ENCODE data around the gene OLA1.

The OLA1 gene

DNA sequence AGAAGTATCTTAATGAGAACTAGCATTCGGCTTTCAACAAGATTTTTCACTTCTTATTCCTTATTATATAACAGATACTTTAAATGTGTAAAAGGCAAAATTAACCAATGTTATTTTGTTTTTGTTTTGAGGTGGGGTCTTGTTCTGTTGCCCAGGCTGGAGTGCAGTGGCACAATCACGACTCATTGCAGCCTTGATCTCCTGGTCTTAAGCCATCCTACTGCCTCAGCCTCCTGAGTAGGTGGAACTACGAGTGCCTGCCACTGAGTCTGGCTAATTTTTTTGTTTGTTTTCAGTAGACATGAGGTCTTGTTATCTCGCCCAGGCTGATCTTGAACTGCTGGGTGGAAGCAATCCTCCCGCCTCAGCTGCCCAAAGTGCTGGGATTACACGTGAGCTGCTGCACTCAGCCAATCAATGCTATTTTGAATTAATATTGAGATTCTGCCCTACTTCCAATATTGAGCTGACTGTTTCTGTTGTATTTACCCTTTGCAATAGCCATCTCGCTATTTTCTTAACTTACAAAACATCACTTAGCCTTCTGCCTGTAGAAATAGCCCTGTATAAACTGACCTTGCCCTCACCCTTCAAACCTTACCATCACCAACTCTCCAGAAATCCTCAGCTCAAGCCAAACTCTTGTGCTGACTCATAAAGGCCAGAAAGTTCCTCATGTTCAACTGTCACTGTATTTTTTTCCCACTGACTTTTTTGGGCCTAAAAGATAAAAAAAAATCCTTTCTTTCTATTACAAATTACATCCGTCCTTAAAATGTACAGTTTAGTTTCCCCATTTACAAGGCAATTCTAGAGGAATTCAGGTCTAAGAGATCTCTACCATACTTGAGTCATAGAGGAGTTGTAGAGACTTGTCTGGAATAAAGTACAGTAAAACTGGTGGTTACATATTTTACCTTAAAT is 94.3 kb downstream of the OLA1 start:
- no peak overlapping the region for H3K9ac ChIP-seq (ENCODE audit: low read length)
- H3K9me2 ChIP-seq (replicated peaks; ENCODE audit: insufficient read depth, low read length) = no peaks in the 10 kb centered on the region
- no peak overlapping the region for H3K4me2 ChIP-seq (ENCODE audit: low read depth, low read length, poor library complexity, severe bottlenecking)
- no peaks in the 10 kb centered on the region for H3F3A ChIP-seq (ENCODE audit: insufficient read depth)
- no peak overlapping the region for H3K4me3 ChIP-seq (ENCODE audit: insufficient read depth, low read length, poor library complexity, severe bottlenecking)
- H3K27ac ChIP-seq (ENCODE audit: low read depth, low read length) = no peak overlapping the region
- peaks cover 3% of the 10 kb centered on the region; the same call in 1 of the 2 replicates for H3K79me2 ChIP-seq (ENCODE audit: insufficient read depth, low read length)
- no peaks in the 10 kb centered on the region for H3K9me3 ChIP-seq (ENCODE audit: insufficient read depth, low read length)
- H2AFZ ChIP-seq (ENCODE audit: low read depth, low read length, severe bottlenecking) = no peak overlapping the region
- TF ChIP-seq EZH2phosphoT487 (conservative IDR thresholded peaks at IDR 0.05; ENCODE audit: low read length) = no peak
- TF ChIP-seq, protein P1, sequence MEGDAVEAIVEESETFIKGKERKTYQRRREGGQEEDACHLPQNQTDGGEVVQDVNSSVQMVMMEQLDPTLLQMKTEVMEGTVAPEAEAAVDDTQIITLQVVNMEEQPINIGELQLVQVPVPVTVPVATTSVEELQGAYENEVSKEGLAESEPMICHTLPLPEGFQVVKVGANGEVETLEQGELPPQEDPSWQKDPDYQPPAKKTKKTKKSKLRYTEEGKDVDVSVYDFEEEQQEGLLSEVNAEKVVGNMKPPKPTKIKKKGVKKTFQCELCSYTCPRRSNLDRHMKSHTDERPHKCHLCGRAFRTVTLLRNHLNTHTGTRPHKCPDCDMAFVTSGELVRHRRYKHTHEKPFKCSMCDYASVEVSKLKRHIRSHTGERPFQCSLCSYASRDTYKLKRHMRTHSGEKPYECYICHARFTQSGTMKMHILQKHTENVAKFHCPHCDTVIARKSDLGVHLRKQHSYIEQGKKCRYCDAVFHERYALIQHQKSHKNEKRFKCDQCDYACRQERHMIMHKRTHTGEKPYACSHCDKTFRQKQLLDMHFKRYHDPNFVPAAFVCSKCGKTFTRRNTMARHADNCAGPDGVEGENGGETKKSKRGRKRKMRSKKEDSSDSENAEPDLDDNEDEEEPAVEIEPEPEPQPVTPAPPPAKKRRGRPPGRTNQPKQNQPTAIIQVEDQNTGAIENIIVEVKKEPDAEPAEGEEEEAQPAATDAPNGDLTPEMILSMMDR (IDR thresholded peaks at IDR 0.05; ENCODE audit: insufficient read depth, low read length, poor library complexity, severe bottlenecking) = no peak
- no peaks in the 10 kb centered on the region for H4K20me1 ChIP-seq (ENCODE audit: low read depth, low read length)
- H3K27me3 ChIP-seq (ENCODE audit: low read length) = no peaks in the 10 kb centered on the region
- no peaks in the 10 kb centered on the region for H3K36me3 ChIP-seq (ENCODE audit: low read length)

DNA sequence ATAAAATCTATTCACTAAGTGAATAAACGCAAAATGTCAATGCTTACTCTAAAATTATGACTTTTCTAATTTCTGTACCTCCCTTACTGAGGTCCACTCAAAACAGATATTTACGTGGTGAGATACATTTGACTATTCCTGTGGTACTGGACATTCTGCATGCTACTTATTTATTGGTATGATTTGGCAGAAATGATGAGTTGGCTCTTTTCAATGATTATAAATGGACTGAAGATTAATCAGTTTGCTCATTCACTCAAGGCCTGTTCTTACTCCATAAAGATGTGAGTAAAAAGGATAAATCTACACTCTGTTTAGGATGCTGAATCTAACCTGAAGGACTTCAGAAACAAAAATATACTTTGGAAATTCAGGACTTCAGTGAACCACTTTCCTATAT is 98.8 kb downstream of the OLA1 start:
- no peak overlapping the region for H3K27ac ChIP-seq (ENCODE audit: low read depth, low read length)
- no peaks in the 10 kb centered on the region for H4K20me1 ChIP-seq (ENCODE audit: low read depth, low read length)
- no peaks in the 10 kb centered on the region for H3K9me3 ChIP-seq (ENCODE audit: insufficient read depth, low read length)
- no peak overlapping the region for H2AFZ ChIP-seq (ENCODE audit: low read depth, low read length, severe bottlenecking)
- no peaks in the 10 kb centered on the region for H3K27me3 ChIP-seq (ENCODE audit: low read length)
- peaks cover 12% of the 10 kb centered on the region; the same call in 1 of the 2 replicates for H3K79me2 ChIP-seq (ENCODE audit: insufficient read depth, low read length)
- no peaks in the 10 kb centered on the region for H3K36me3 ChIP-seq (ENCODE audit: low read length)
- no peak overlapping the region for H3K4me3 ChIP-seq (ENCODE audit: insufficient read depth, low read length, poor library complexity, severe bottlenecking)
- no peaks in the 10 kb centered on the region for H3K9me2 ChIP-seq (replicated peaks; ENCODE audit: insufficient read depth, low read length)
- H3F3A ChIP-seq (ENCODE audit: insufficient read depth) = no peaks in the 10 kb centered on the region
- no peak overlapping the region for H3K9ac ChIP-seq (ENCODE audit: low read length)
- TF ChIP-seq, protein P1 (IDR thresholded peaks at IDR 0.05; ENCODE audit: insufficient read depth, low read length, poor library complexity, severe bottlenecking) = no peak
- TF ChIP-seq EZH2phosphoT487 (conservative IDR thresholded peaks at IDR 0.05; ENCODE audit: low read length) = no peak
- H3K4me2 ChIP-seq (ENCODE audit: low read depth, low read length, poor library complexity, severe bottlenecking) = no peak overlapping the region

DNA sequence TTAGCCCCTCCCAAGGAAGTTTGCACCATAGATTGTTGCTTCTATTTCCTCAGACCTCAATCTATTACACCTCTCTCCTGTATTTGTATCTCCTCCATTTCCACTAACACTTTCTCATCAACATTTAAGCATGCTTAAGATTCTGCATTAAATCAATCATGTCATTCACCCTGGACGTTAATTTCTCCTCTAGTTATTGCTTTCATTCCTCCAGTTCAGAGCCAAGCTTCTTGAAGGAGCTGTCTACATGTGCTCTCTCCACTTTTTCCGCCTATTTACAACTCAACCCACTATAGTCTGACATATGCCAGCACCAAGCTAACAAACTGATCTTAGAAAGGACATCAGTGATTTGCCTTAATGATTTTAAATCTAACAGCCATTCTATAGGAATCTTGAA is 99.5 kb downstream of the OLA1 start:
- H3K79me2 ChIP-seq (ENCODE audit: insufficient read depth, low read length) = peaks cover 12% of the 10 kb centered on the region; the same call in 1 of the 2 replicates
- H3K27me3 ChIP-seq (ENCODE audit: low read length) = no peaks in the 10 kb centered on the region
- H3K9me3 ChIP-seq (ENCODE audit: insufficient read depth, low read length) = no peaks in the 10 kb centered on the region
- H3K4me2 ChIP-seq (ENCODE audit: low read depth, low read length, poor library complexity, severe bottlenecking) = no peak overlapping the region
- no peaks in the 10 kb centered on the region for H3F3A ChIP-seq (ENCODE audit: insufficient read depth)
- no peak overlapping the region for H3K27ac ChIP-seq (ENCODE audit: low read depth, low read length)
- TF ChIP-seq, protein P1 (IDR thresholded peaks at IDR 0.05; ENCODE audit: insufficient read depth, low read length, poor library complexity, severe bottlenecking) = no peak
- TF ChIP-seq EZH2phosphoT487 (conservative IDR thresholded peaks at IDR 0.05; ENCODE audit: low read length) = no peak
- H3K4me3 ChIP-seq (ENCODE audit: insufficient read depth, low read length, poor library complexity, severe bottlenecking) = no peak overlapping the region
- no peaks in the 10 kb centered on the region for H3K9me2 ChIP-seq (replicated peaks; ENCODE audit: insufficient read depth, low read length)
- H2AFZ ChIP-seq (ENCODE audit: low read depth, low read length, severe bottlenecking) = no peak overlapping the region
- no peak overlapping the region for H3K9ac ChIP-seq (ENCODE audit: low read length)
- no peaks in the 10 kb centered on the region for H3K36me3 ChIP-seq (ENCODE audit: low read length)
- no peaks in the 10 kb centered on the region for H4K20me1 ChIP-seq (ENCODE audit: low read depth, low read length)
